GM19351 (cell line): ENCODE results near the gene ZC3H18.

ENCODE experiments used
- ATAC-seq: cut with Tn5 transposase; IDR thresholded peaks from one replicate; pipeline ENCODE4 v1.9.1; 2021; ENCODE audit warnings: mild to moderate bottlenecking, moderate library complexity; ENCODE audit not compliant: unreplicated experiment

The ZC3H18 gene

GRCh38 chr16:88619859-88620815, 49.9 kb downstream of the ZC3H18 start:
- ATAC-seq, result no peak

GRCh38 chr16:88622125-88622524, 51.9 kb downstream of the ZC3H18 start:
- no peak for ATAC-seq

GRCh38 chr16:88622866-88623265, 52.7 kb downstream of the ZC3H18 start:
- no peak for ATAC-seq

DNA sequence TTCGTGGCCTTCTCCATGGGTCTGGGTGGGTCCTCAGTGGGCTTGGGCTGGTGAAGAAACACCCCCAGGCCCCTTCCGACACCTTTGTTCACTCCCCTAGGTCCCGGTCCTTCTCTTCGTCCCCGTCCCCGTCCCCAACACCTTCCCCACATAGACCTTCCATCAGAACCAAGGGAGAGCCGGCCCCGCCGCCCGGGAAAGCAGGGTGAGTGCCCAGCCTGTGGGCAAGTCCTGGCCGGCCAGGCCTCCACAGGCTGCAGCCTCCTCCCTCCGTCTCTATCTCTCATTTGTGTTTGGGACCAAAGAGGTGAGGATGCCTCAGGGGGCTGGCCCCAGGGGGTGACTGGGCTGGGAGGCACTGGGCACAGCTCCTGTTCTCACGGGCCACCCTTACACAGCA, 53.7 kb downstream of the ZC3H18 start:
- no peak for ATAC-seq

- no peak for ATAC-seq
These were observed 54.3 kb downstream of the ZC3H18 start for GRCh38 chr16:88624481-88624880.

GRCh38 chr16:88624977-88625576, 54.9 kb downstream of the ZC3H18 start:
- no peak for ATAC-seq

GRCh38 chr16:88626646-88627045, 56.4 kb downstream of the ZC3H18 start:
- ATAC-seq, result no peak

- no peak for ATAC-seq
These were observed 57.6 kb downstream of the ZC3H18 start for GRCh38 chr16:88627531-88628411.

- no peak for ATAC-seq
These were observed 58.3 kb downstream of the ZC3H18 start for GRCh38 chr16:88628512-88628974.

- ATAC-seq, result no peak
These were observed 59.6 kb downstream of the ZC3H18 start for GRCh38 chr16:88629835-88630234.

DNA sequence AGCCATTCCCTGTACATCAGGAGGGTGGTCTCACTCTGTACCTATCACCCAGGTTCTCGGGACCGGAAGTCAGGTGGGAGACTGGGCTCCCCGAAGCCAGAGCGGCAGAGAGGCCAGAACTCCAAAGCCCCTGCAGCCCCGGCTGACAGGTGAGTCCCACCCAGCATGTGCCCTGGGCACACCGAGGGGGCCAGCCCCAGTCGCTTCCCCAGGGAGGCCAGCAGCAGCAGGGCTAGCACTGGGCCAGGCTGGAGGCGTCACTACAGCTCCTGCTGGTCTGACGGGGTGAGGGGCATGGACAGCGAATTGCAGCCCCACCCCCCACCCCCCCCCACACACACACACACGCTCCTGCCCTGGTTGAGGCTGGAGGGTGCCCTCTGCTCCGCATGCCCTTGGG, 60.2 kb downstream of the ZC3H18 start:
- ATAC-seq, result no peak

GRCh38 chr16:88630941-88631340, 60.7 kb downstream of the ZC3H18 start:
- ATAC-seq, result no peak

- ATAC-seq, result no peak
These were observed 61.2 kb downstream of the ZC3H18 start for GRCh38 chr16:88631384-88631783.

- ATAC-seq, result no peak
These were observed 61.9 kb downstream of the ZC3H18 start for GRCh38 chr16:88631920-88632586.

GRCh38 chr16:88632587-88632930, 62.4 kb downstream of the ZC3H18 start:
- no peak for ATAC-seq

DNA sequence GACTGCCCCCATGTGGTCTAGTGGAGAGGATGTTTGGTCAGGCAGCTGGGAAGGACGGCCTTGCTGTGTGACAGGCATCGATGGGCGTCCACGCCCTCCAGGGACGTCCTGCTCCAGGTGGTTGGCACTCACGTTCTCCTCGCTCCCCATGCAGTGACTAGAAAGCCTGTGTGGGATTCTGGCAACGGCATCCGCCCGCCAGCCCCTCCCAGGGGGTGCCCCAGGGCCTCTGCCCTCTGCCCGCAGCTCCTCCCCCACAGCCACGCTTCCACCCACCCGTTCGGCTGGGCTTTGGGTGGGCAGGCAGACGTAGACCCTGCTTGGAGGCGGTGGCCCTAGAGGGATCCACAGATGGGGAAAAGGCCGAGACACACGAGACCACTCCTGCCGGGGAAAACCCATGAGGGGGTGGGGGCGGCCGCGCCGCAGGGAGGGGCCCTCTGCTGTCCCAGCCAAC, 63.5 kb downstream of the ZC3H18 start:
- peak; percentile 33 for ATAC-seq

- peak; percentile 46 for ATAC-seq
These were observed 64.2 kb downstream of the ZC3H18 start for GRCh38 chr16:88634141-88634993.

DNA sequence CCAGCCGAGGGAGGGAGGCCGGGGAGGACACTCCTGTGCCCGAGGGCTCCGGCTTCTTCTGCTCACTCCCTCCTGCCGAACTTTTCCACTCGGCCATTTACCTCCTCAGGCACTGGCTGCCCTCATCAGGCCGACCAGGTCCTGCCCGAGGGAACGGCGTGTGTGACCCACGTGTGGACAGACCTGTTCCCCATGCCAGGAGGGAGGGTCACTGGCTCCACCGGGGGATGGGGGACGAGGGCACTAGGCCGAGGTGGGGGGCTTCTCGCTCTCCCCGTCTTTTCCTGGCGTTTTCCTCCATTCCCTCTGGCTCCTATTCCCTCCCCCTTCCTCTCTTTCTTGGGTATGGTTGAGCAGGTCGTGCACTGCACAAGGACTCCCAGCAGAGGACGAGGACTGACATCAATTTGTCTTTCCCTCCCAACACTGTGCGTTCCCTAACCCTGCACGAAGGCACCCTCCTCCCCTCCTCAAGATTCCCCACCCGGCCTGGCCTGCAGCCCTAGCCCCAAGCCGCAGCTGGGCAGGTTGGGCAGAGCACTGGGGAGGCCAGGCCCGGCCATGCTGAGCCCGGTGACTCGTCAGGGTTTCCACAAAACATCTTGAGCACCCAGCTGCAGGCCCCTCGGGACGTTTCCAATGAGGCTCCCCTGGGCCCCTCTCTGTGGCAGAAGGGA, 64.9 kb downstream of the ZC3H18 start:
- no peak for ATAC-seq

DNA sequence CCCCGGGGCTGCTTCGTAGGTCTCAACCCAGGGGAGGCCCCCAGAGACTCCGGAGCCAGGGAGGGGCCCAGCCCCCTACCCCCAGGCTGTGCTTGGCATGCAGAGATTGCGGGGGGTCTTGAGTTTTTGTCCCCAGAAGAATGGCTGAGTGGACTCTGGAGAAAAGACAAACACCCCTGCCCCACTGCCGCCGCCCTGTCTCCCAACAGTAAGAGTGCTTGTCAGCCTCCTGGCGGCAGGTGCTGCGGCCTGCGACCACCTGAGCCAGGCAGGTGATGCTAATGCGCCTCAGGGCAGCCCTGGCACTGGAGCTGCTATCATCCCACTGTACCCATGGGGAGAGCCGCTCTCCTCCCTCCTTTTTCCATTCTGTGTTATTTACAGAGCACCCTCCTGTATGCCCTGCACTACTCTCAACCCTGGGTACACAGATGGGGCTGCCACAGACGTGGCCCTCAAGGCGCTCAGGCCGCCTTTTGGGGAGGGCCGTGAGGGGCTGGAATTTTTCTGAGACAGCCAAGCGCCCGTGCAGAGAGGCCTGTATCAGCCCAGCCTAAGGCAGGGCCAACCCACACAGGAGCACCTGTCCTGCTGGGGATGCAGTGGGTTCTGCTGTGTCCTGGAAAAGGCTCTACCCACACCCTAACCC, 65.6 kb downstream of the ZC3H18 start:
- ATAC-seq, result no peak
